Hypothalamus (tissue), 51 donors: ENCODE data around the gene GALNT7.

ENCODE experiments used
- DNase-seq, 51 donors: peaks; one replicate each; lab custom pipeline; 2025; lab: John Stamatoyannopoulos, UW

Gene GALNT7

DNA sequence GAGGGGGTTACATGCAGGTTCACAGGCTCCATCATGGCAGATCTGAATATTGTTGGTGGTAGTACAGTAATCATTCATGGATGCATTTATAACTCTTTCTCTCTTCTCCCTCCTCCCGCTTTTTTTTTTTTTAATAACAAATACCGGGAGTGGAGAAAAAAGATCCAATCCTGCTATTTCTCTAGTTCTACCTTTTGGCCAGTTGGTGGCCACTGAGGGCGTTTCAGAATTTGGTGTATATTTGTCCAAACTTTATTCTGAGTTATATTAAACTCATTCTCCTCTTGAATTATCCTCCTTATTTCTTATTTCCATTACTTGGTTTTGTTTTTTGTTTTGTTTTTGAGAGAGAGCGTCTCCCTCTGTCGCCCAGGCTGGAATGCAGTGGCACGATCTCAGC lies 90.7 kb downstream of the GALNT7 start:
- DNase-seq = no peak

DNA sequence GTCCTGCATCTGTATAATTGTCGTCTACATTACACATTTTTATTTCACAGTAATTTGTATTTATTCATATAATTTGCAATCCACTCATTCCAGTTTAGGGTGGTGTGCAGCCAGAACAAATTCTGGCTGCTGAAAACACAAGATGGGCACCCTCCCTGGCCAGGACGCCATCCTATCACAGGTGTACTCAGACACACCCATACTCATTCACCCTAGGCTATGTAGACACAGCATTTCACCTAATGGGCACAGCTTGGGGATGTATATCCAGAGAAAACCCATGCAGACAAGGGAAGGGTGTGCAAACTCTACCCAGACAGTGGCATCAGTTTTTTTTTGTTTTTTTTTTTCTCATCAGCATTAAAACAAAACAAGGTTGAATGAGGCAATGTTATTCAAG lies 92.4 kb downstream of the GALNT7 start:
- no peak for DNase-seq

DNA sequence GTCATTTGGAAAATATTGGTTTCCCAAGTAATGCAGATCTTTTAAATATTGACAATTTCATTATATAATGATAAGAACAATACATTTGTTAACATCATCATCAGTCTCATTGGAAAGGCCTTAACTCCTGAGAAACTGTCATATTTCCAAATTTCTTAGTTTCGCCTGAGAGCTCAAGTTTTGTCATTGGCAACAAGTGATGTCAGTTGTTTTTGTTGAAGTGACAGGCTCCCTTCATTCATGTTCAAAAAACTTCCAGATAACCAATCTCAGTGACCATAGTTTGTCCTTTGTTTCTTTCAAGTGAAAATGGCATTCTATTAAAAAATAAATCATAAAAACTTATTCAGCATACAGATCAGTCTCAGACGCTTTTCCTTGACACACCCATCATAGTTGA lies 93.8 kb downstream of the GALNT7 start:
- no peak for DNase-seq

DNA sequence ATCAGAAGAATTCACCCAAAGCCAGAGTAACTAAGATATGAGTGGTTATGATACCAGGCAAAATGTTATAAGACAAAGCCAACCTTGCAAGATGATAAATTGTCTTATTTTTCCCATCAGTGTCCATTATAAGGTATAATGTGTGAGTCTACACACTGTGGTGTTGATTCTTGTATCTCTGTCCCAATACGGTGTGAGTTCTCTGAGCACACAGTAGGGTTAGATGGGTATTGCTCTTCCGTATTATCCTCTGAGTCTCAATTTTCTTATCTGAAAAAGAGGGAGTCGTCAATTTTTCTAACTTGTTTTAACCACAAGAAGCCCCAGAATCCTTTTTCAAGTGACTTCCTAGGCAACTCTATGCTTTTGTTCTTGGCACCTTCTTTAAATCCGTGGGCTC lies 95.6 kb downstream of the GALNT7 start:
- no peak for DNase-seq

DNA sequence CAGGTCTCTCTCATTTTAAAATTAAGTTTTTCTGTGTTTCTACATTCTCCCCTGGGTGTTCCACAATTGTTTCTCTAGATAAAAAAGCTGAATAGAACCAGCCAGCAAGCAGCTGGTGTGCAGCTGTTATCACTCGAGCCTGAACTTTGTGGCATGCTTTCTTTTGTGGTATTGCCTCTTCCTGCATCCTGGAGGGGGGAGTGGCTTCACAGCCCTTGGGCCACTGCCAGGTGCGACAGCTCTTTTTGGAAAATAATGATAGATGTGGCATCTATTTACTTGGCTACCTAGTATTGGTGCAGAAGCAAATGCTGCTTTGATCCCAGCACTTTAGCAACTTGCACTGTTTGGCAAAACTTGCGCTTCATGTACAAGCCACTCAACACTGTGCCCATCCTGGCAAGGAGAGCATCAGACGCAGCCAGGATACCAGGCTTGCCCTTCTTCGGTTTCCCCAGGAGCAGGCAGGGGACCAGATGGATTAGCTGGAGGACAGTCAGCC lies 96.1 kb downstream of the GALNT7 start:
- DNase-seq = no peak

DNA sequence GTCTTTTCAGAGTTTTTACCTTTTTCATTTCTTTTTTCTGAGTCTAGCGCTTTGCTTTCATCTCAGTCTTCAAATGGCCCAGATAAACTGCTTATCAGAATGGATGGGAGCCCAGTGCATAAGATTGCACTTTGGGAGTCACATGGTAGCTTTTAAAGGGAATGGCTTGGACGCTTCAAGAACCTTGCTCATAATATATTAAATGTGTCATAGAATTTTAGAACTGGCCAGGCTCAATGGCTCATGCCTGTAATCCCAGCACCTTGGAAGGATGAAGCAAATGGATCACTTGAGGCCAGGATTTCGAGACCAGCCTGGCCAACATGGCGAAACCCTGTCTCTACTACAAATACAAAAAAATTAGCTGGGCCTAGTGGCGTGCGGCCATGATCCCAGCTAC lies 97.1 kb downstream of the GALNT7 start:
- DNase-seq = no peak

DNA sequence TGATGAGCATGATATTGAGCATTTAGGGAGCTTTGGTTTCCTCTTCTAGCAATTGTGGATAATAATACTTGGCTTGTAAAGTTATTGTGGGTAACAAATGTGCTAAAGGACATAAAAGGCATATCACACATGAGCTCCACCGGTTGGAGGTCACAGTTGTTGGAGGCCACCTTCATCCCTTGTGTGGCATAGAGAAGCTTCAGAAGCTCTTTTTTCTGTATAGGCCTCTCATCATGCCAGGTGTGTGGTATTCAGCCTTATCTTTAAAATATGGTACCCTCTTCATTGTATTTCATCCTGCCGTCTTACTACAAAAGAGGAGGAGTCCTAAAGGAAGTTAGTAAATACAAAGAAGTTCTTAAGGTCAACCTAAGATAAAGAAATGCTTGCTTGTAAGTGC lies 99.1 kb downstream of the GALNT7 start:
- DNase-seq = no peak

DNA sequence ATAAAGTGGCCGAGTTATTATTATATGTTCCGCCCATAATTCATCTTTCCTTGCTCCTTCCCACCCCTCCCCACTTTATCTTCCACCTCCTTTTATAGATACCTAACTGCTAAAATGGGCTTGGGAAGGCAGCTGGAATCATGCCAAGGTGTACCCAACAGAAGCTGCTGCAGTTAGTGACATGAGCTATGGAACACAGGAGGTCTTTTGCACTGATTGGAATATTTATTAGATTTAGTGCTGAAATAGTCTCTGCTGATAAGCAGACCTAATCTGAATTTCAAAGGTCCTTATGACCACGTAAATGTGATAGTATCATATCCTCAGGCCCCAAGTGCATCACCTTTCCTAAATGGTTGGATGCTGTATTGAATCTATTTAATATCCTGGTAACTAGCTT lies 100.7 kb downstream of the GALNT7 start:
- no peak for DNase-seq

DNA sequence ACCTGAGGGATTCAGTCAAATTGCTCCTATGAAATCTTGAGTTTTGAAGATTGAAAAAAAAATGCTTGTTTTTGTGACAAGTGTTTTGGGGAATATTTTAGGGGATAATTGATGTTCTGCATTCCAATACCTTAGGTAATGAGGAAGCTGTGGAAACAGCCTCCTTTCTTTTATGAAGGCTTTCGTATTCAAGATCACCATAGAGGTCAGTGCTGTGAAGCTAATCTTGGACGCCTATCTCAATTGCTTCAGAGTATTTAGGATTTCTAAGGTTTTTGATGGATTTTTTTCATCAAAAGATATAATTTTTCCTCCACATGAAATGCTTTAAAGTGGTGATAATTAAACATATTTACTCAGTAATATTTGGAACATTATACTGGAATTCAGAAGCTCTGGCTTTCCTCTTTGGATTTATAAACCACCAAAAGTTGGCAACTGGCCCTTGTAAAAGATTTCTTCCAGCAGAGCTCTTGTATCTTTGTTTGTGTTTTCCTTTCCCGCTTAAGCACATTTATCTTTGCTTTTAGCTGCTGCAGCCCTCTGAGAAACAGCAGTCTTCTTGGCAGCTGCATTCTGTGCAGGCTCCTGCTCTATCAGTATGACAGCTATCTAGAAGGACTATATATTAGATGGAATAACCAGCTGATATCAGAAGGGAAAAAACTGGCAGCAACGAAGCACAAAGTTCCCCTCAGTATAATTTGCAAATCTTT lies 101.9 kb downstream of the GALNT7 start:
- no peak for DNase-seq

DNA sequence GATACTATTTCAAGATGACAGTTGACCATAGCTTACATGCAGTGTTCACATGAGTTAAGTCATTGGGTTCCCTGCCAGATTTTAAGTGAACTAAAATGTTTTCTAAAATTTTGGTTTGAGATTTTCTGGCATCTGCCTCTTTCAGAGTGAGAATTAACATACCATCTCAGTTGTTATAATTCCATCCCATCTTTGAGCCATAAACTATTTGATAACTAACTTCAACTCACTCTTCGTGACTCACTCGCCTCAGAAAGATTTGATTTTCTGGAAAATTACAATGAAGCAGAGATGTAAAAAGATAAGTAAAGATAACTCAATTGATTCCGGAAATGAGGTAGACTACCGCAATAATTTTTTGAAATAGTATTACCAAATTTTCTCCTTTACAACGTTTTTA lies 103.7 kb downstream of the GALNT7 start:
- no peak for DNase-seq

DNA sequence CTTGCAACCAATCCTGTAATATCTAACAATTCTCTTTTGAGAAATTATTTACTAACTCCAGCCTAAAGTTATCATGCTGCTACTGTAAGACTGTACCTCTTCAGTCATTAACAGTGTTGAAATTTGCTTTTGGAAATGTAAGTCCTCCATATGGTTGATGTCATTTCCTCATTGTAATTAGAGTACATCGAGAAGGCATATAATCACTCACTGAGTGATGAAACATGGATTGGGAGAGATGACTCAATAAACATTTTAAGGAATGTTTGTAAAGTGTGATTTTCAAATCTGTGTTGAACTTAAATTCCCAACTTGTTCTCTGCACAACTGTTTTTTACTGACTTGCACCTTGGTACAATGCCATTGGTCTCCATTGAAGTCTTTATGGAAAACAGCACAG lies 104.4 kb downstream of the GALNT7 start:
- DNase-seq = no peak

DNA sequence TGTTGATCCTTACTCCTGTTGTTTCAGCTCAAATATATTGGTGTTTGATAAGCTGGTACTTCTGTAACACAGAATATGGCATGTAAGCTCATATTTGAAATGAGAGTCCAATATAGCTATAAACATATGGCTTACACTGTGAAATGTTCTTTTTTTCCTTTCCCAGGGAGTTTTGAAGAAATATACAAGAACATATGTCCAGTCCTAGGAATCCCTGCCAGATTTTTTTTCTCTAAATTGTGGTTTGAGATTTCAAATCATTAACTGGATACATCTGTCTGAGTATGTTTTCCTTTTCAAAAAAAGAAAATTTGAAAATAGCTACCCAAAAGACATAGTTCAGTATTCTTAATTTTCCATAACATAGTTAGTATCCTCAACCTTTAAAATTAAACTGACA lies 105.3 kb downstream of the GALNT7 start:
- no peak for DNase-seq

DNA sequence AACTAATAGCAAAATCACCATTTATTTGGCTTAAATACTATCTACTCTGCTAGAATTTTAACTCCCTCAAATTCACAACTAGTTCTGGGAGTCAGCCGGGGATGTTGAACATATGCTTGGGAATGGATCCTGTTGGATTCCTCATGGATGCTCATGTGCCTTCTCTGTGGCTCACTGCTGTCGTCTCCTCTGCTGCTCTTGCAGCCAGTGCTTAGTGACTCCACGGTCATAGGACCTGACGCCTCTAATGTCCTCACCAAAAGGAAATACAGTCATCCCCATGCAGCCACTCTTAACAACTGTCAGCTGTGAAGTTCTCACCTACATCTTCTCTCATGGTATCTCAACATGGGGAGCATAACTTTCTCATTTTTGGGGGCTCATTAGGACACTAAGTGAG lies 106.1 kb downstream of the GALNT7 start:
- no peak for DNase-seq

DNA sequence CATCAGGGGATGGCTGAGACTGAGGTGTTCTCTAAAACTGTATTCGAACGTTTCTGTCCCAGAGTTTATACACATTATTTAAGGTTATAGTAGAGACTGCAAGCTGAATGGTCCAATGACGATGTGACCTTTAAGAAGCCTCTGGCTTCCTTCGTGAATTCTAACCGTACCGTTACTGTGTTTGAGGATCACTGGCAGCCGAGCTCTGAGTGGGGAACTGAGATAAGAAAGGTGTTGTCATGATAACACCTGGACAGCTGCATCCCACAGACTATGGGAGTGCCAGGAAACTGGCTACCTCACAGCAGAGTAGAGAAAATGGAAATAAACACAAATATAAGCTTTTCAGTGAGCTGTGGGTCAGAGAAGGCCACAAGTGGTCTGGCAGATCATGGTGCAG lies 106.5 kb downstream of the GALNT7 start:
- no peak for DNase-seq

DNA sequence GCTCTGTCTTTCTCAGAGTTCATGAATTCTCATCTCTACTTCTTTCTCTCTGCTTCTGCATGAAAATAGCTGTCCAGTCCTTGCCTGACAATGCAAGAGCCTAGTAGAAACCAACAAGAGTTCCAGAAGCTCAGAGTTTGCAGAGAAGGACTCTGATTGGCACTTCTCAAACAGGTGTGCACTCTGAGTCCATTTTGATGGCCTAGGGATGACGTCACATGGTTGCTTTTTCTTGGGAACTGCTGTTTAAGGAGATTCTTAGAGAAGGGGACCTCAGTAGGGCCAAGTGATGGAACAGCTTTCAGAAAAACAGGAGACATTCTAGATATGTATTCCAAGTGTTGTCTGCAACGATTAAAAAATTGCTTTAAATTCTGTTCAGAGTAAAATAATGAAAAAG lies 108.7 kb downstream of the GALNT7 start:
- no peak for DNase-seq

DNA sequence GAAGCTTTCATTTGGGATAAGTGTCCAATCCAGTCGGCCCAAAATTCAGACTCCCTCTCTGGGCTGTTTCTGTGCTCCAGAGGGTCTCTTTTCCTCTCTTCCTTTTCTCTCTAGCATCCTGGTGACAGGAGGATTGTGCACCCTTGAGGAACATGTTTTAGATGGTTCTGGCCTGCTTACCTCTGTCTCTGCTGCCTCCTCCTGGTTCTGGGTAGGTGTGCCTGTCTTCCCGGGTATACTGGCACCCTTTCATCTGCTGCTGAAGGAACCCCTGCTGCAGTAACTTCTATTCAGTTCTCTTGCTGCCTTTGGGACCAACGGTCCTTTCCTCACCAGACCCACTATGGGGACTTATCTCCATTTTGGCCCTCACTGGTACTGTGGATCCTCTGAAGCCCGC lies 112.4 kb downstream of the GALNT7 start:
- no peak for DNase-seq

DNA sequence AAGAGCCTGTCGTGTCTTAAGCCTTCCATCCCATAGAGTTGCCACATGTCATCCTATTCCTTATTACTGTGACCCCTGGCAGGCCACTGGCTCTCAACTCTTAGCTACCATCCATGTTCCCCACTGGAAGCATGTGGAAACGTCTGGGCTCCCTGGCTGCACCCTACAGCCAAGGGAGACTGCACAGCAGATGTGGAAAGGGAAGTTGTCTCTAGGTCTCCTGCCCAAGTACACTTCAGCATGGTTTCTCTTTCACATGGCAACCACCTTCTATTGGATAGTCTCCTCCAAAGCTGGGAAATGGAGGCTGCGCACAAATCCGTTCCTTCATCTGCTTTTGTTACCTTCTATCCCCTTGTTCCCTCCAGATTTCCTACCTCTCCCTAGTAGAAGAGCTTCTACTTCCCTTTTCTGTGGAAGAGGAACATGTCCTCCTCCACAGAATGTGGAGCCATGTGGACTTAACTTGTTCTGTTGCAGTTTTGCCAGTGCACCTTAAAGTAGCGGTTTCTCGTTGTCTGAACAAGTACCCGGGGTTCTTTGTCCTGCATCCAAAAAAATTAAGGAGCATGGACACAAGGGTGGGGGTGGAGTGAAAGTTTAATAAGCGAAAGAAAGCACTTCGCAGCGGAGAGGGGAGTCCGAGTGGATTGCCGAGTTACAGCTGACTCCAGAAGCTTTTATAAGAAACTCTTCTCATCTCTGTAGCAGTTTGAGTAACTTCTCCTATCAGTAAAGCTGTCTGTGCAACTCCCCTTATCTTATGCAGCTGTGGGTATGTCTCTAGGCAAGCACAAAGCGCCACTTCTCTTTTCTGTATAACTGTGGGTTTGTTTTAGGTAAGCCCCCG lies 113.0 kb downstream of the GALNT7 start:
- DNase-seq = peak in 3 of 51 donors; percentile 7 to 19 (median 9)

DNA sequence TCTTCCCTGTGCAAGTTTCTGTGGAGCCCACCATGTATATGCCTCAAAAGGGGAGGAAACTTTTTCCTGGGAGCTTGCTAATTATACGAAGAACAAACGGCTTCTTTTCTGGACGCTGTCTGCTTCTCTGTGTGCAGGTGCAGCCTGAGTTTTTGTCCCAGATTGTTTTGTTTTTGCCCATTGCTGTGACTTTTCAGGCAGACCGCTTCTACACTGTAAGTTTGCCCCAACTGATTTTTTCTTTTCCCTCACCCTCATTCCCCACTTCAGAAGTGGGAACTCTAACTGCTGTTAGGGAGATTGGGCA lies 113.6 kb downstream of the GALNT7 start:
- DNase-seq = no peak

DNA sequence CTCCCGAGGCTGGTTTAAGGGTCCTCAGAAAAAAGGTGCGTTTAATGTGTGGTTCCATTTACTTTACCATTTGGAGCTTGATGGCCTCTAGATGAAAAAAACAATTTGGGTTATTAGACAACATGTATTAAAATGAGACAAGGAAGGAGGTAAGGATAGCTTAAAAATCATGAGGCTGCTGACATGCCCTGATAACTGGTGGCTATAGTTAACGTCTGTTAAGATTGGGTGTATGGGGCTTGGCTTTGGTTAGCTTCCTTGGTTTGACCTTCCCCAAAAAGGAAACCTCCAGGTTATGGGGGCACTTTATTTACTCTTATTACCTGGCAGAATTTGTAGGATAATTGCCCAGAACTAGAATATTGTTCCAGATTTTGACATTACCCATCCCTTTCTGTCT lies 114.0 kb downstream of the GALNT7 start:
- DNase-seq = no peak

DNA sequence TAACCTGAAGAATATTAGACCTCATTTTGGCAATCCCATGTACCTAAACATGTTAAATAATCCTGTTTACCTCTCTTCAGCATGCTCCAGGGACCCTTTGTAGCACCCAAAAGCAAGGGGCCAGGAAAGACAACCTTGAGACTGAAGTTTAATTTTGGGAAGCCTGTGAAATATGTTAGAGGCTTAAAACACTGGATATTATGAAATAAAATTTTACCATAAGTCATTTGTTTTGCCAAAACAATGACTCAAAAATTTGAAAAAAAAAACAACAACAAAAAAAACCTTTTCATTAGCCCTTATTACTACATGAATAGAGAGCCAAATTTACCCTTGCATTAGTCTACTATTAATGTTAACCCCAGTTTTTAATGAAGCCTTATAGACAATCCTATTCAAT lies 115.9 kb downstream of the GALNT7 start:
- no peak for DNase-seq

DNA sequence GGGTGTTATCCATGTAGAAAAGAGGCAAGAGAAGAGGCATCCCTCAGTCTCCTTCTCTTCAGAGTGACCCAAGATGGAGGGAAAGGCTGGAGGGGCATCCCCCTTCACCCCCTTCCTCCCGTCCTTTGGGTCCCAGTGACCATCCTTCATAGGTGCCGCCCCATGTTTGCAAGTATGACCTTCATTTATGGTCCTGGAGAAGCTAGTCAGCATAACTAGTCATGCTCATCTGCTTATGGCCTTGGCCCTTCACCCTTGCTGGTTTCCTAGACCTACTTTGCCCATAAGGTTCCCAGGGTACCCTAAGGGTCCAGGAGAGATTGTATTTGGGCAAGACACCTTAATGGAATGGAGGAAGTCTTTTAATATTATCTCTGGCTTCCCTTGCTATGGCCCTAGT lies 118.9 kb downstream of the GALNT7 start:
- no peak for DNase-seq

DNA sequence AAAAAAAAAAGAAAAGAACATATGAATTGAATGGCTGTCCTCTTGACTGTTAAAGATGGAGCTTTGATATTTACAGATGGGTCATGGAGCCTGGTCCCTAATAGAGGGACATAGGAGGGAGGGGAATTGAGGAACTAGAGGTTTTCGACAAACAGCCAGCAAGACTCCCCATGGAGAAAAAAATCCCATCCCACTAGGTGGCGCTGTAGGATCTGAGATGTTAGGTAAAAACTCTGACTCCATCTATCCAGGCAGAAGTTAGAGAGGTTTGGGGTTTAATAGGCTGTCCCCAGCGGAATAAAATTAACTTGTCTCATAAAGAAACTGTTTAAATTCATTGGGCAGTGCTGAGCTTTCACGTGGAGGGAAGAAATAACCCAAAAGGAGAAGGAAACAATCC lies 119.7 kb downstream of the GALNT7 start:
- DNase-seq = peak in 20 of 51 donors; percentile 3 to 59 (median 12)
